Right cardiac atrium (tissue), 5 donors: ENCODE results near the gene CADPS2. TPM values are rescaled to one million over a fixed set of nuclear protein-coding genes. Genes with fewer than 3 reads are reported as not detected.

Source experiments
- ATAC-seq, 2 donors: fragments of 200-7000 bp; cut with Tn5 transposase; one replicate each; pipeline versions ENCODE4 v1.8.0 to v1.9.1; 2020; ENCODE audit warnings: moderate library complexity in 2 of 2, mild to moderate bottlenecking in 1 of 2
- DNase-seq, 3 donors: peaks; one replicate each; pipeline ENCODE4 v3.0.0-alpha.2; 2020
- H3K27ac ChIP-seq: one replicate; pipeline ENCODE4 v1.5.1; 2013; ENCODE audit warnings: mild to moderate bottlenecking, low read length, control low read depth, moderate library complexity
- H3K27me3 ChIP-seq: one replicate; pipeline ENCODE4 v1.6.1; 2013; ENCODE audit not compliant: control insufficient read depth, insufficient read depth
- H3K4me1 ChIP-seq: one replicate; pipeline ENCODE4 v1.6.1; 2013; ENCODE audit warnings: low read length; ENCODE audit not compliant: control insufficient read depth, insufficient read depth
- H3K4me3 ChIP-seq: one replicate; pipeline ENCODE4 v1.5.1; 2013; ENCODE audit warnings: low read length, control low read depth
- H3K9me3 ChIP-seq: one replicate; pipeline ENCODE4 v1.6.1; 2013; ENCODE audit warnings: low read length; ENCODE audit not compliant: control insufficient read depth
- WGBS: extraction: QIAGEN DNeasy Blood & Tissue Kit; methylation state at CpG from one replicate; pipeline ENCODE4 v1.1.7; 2013; 5-methylcytosine and 5-hydroxymethylcytosine counted together
- intact Hi-C, 4 donors: fragments of 100-400 bp; cut with DNase I; formaldehyde crosslinking; loops; one replicate each; pipeline versions ENCODE4 v1.11.0 to v1.14.0; 2022 to 2023
- polyA plus RNA-seq: library from polyadenylated mRNA; stranded (reverse); fragments of 200-250 nt; gene quantifications from one replicate; pipeline ENCODE4 v1.2.3, GENCODE V29; 2013
- total RNA-seq, 4 donors: library from RNA; stranded (reverse); fragmentation: NEBNext Ultra II Directional; extraction: Animal tissue kit (Norgen Biotek cat#: 25700); gene quantifications; one replicate each; pipeline ENCODE4 v1.2.1, GENCODE V29; 2021
- donor health status: healthy with polysubstance abuse.
- donor health status: DM: no; HTN: yes; CAD: no.
- donor health status: DM: no; HTN: no; CAD: no.
- donor health status: DM: no; HTN: yes; CAD: no; lungs with severe emphysema.
- donor health status: DM: yes; HTN: yes; CAD: no.

The CADPS2 gene
- total and polyA plus RNA-seq, 5 donors: 10.4 to 14.1 (median 11.5) TPM

- no peak overlapping the region for H3K27ac ChIP-seq
- no peaks in the 10 kb centered on the region for H3K9me3 ChIP-seq
- no peaks in the 10 kb centered on the region for H3K4me1 ChIP-seq
- no peak for ATAC-seq
- no peak overlapping the region for H3K4me3 ChIP-seq
- intact Hi-C loops: no loop called here
- no peaks in the 10 kb centered on the region for H3K27me3 ChIP-seq
- DNase-seq: no peak
- 88% methylated on average over 5 of the region's 5 CpGs for WGBS
Measured at GRCh38 chr7:122487131-122487530, 399.1 kb downstream of the CADPS2 start.

- no peak overlapping the region for H3K27ac ChIP-seq
- ATAC-seq (no peak), DNase-seq (no peak)
- no peaks in the 10 kb centered on the region for H3K27me3 ChIP-seq
- intact Hi-C loops: no loop called here
- H3K4me1 ChIP-seq: no peaks in the 10 kb centered on the region
- H3K9me3 ChIP-seq: no peaks in the 10 kb centered on the region
- no peak overlapping the region for H3K4me3 ChIP-seq
Measured at GRCh38 chr7:122485856-122486255, 400.4 kb downstream of the CADPS2 start.

- 94% methylated on average over 4 of the region's 4 CpGs for WGBS
- Histone ChIP-seq H3K4me1 (no peaks in the 10 kb centered on the region), H3K27ac (no peak overlapping the region), H3K27me3 (no peaks in the 10 kb centered on the region), H3K4me3 (no peak overlapping the region), H3K9me3 (no peaks in the 10 kb centered on the region)
- intact Hi-C loops: no loop called here
- DNase-seq (no peak), ATAC-seq (no peak)
Measured at GRCh38 chr7:122482212-122482611, 404.0 kb downstream of the CADPS2 start.

GRCh38 chr7:122470859-122471258 lies 415.4 kb downstream of the CADPS2 start:
- intact Hi-C loops: no loop called here
- Histone ChIP-seq H3K4me3 (no peak overlapping the region), H3K27me3 (no peaks in the 10 kb centered on the region), H3K27ac (no peak overlapping the region), H3K4me1 (no peaks in the 10 kb centered on the region), H3K9me3 (no peaks in the 10 kb centered on the region)
- no peak for ATAC-seq
- no peak for DNase-seq
- WGBS: 73% methylated on average over 3 of the region's 3 CpGs

- H3K27ac ChIP-seq: no peak overlapping the region
- no peaks in the 10 kb centered on the region for H3K9me3 ChIP-seq
- ATAC-seq: no peak
- no peak overlapping the region for H3K4me3 ChIP-seq
- H3K27me3 ChIP-seq: no peaks in the 10 kb centered on the region
- no peak for DNase-seq
- intact Hi-C loops: no loop called here
- H3K4me1 ChIP-seq: no peaks in the 10 kb centered on the region
- WGBS: 65% methylated on average over 2 of the region's 2 CpGs
Measured at GRCh38 chr7:122468945-122469344, 417.3 kb downstream of the CADPS2 start.

- H3K27me3 ChIP-seq: no peaks in the 10 kb centered on the region
- WGBS: 69% methylated on average over 4 of the region's 4 CpGs
- H3K4me1 ChIP-seq: no peaks in the 10 kb centered on the region
- intact Hi-C loops: no loop called here
- no peaks in the 10 kb centered on the region for H3K9me3 ChIP-seq
- no peak for ATAC-seq
- DNase-seq: no peak
- no peak overlapping the region for H3K27ac ChIP-seq
- no peak overlapping the region for H3K4me3 ChIP-seq
Measured at GRCh38 chr7:122467661-122468449, 418.4 kb downstream of the CADPS2 start.

GRCh38 chr7:122465296-122465695 lies 421.0 kb downstream of the CADPS2 start:
- Histone ChIP-seq H3K9me3 (no peaks in the 10 kb centered on the region), H3K4me3 (no peak overlapping the region), H3K27ac (no peak overlapping the region), H3K4me1 (no peaks in the 10 kb centered on the region), H3K27me3 (no peaks in the 10 kb centered on the region)
- 96% methylated on average over 7 of the region's 7 CpGs for WGBS
- ATAC-seq: no peak
- no peak for DNase-seq
- intact Hi-C loops: no loop called here

- WGBS: 38% methylated on average over 1 of the region's 1 CpG
- DNase-seq: no peak
- Histone ChIP-seq H3K27me3 (no peaks in the 10 kb centered on the region), H3K4me3 (no peak overlapping the region), H3K4me1 (no peaks in the 10 kb centered on the region), H3K27ac (no peak overlapping the region), H3K9me3 (no peaks in the 10 kb centered on the region)
- ATAC-seq: no peak
- intact Hi-C loops: no loop called here
Measured at GRCh38 chr7:122463631-122464030, 422.6 kb downstream of the CADPS2 start.

- Histone ChIP-seq H3K4me1 (no peaks in the 10 kb centered on the region), H3K27ac (no peak overlapping the region), H3K27me3 (no peaks in the 10 kb centered on the region), H3K9me3 (no peaks in the 10 kb centered on the region), H3K4me3 (no peak overlapping the region)
- no peak for ATAC-seq
- intact Hi-C loops: no loop called here
- no peak for DNase-seq
- 67% methylated on average over 2 of the region's 2 CpGs for WGBS
Measured at GRCh38 chr7:122460936-122461335, 425.3 kb downstream of the CADPS2 start.

GRCh38 chr7:122457969-122458368 lies 428.3 kb downstream of the CADPS2 start:
- Histone ChIP-seq H3K27me3 (no peaks in the 10 kb centered on the region), H3K9me3 (no peaks in the 10 kb centered on the region), H3K4me3 (no peak overlapping the region), H3K4me1 (no peaks in the 10 kb centered on the region), H3K27ac (no peak overlapping the region)
- DNase-seq: no peak
- intact Hi-C loops: no loop called here
- WGBS: 53% methylated on average over 3 of the region's 3 CpGs
- ATAC-seq: no peak

- H3K9me3 ChIP-seq: no peaks in the 10 kb centered on the region
- DNase-seq (no peak), ATAC-seq (no peak)
- H3K27ac ChIP-seq: no peak overlapping the region
- H3K4me1 ChIP-seq: no peaks in the 10 kb centered on the region
- H3K27me3 ChIP-seq: no peaks in the 10 kb centered on the region
- no peak overlapping the region for H3K4me3 ChIP-seq
- intact Hi-C loops: no loop called here
- 89% methylated on average over 3 of the region's 3 CpGs for WGBS
Measured at GRCh38 chr7:122457325-122457724, 428.9 kb downstream of the CADPS2 start.
